GM12878 (cell line): ENCODE results near the gene DCAF5. TPM values are rescaled to one million over a fixed set of nuclear protein-coding genes. Genes with fewer than 3 reads are reported as not detected.

ENCODE experiments used
- ATAC-seq: fragments of 200-7000 bp; cut with Tn5 transposase; 3 replicates; pipeline ENCODE4 v1.9.1; 2020; ENCODE audit warnings: mild to moderate bottlenecking, moderate library complexity
- BruUV-seq: library from RNA; stranded (reverse); fragments of 400-500 nt; replicated peaks from 2 replicates; lab custom pipeline; 2021; lab: Mats Ljungman, UMichigan
- CTCF ChIA-PET: fragments of 300-600 bp; sonication (Branson Sonifier 250); formaldehyde crosslinking; extraction: SDS; loops from one replicate; lab custom pipeline; 2021; ENCODE audit warnings: inconsistent platforms; lab: Yijun Ruan, JAX
- POLR2A ChIA-PET: fragments of 350-600 bp; formaldehyde crosslinking; extraction: SDS; loops from one replicate; lab custom pipeline; 2021; ENCODE audit warnings: inconsistent platforms; lab: Charles Lee
- RAD21 ChIA-PET: fragments of 300-600 bp; sonication (Branson Sonifier 250); formaldehyde crosslinking; loops from one replicate; lab custom pipeline; 2023; ENCODE audit warnings: antibody characterized with exemption; ENCODE audit not compliant: unreplicated experiment; lab: Charles Lee
- SMC1A ChIA-PET: fragments of 300-600 bp; sonication (Branson Sonifier 250); formaldehyde crosslinking; loops from one replicate; lab custom pipeline; 2023; ENCODE audit not compliant: unreplicated experiment, uncharacterized antibody; lab: Charles Lee
- DNase-seq: peaks from one replicate; pipeline ENCODE4 v3.0.0-alpha.2; 2011; ENCODE audit warnings: low read depth, low spot score
- FAIRE-seq: peaks from 3 replicates; lab custom pipeline; 2011; peaks lifted over from hg19 to GRCh38; lab: Jason Lieb, UNC
- H2AFZ ChIP-seq: 2 replicates; pipeline ENCODE4 v1.6.0; 2011; ENCODE audit warnings: low read depth, low read length, control low read depth; ENCODE audit not compliant: control insufficient read depth
- H3K27ac ChIP-seq: 2 replicates; pipeline ENCODE4 v1.5.1; 2011; ENCODE audit warnings: control low read depth; ENCODE audit not compliant: control insufficient read depth, insufficient read depth
- H3K27me3 ChIP-seq, 2 experiments: replicated peaks in 1 of 2; 2 replicates each; pipeline versions ENCODE4 v1.6.0 to v1.6.1; 2011; ENCODE audit warnings: low read length in 1 of 2; ENCODE audit not compliant: control insufficient read depth in 2 of 2, insufficient read depth in 2 of 2
- H3K36me3 ChIP-seq, 2 experiments: 2 replicates each; pipeline ENCODE4 v1.5.1; 2011; ENCODE audit warnings: low read length in 1 of 2; ENCODE audit not compliant: control insufficient read depth in 2 of 2, insufficient read depth in 2 of 2
- H3K4me1 ChIP-seq: 2 replicates; pipeline ENCODE4 v1.6.1; 2011; ENCODE audit warnings: mild to moderate bottlenecking, low read length, moderate library complexity, mixed read lengths; ENCODE audit not compliant: control insufficient read depth, insufficient read depth
- H3K4me2 ChIP-seq: 2 replicates; pipeline ENCODE4 v1.6.0; 2011; ENCODE audit warnings: control low read depth; ENCODE audit not compliant: control insufficient read depth, insufficient read depth
- H3K4me3 ChIP-seq: fragments of 200-600 bp; sonication (generic); 2 replicates; pipeline ENCODE4 v1.5.1; 2016
- H3K79me2 ChIP-seq: 2 replicates; pipeline ENCODE4 v1.6.0; 2011; ENCODE audit warnings: low read length; ENCODE audit not compliant: control insufficient read depth, insufficient read depth
- H3K9ac ChIP-seq: 2 replicates; pipeline ENCODE4 v1.8.0; 2011; ENCODE audit warnings: low read length, control low read depth, mixed read lengths; ENCODE audit not compliant: control insufficient read depth, insufficient read depth
- H3K9me3 ChIP-seq: replicated peaks from 3 replicates; pipeline ENCODE4 v1.5.1; 2011; ENCODE audit warnings: mild to moderate bottlenecking, low read length; ENCODE audit not compliant: control insufficient read depth, insufficient read depth
- H4K20me1 ChIP-seq: 2 replicates; pipeline ENCODE4 v1.6.0; 2011; ENCODE audit not compliant: control insufficient read depth, insufficient read depth
- BCLAF1 ChIP-seq: fragments of 450-650 bp; IDR thresholded peaks from 2 replicates; pipeline ENCODE4 v1.6.1; 2017; ENCODE audit warnings: antibody characterized with exemption, mild to moderate bottlenecking, moderate library complexity
- BMI1 ChIP-seq: fragments of 450-650 bp; IDR thresholded peaks from 2 replicates; pipeline ENCODE4 v1.6.1; 2016; ENCODE audit warnings: mild to moderate bottlenecking, moderate library complexity, borderline replicate concordance
- CBFB ChIP-seq: IDR thresholded peaks from 2 replicates; pipeline ENCODE4 v1.6.1; 2016; ENCODE audit warnings: antibody characterized with exemption, low read depth
- CTCF ChIP-seq, 3 experiments: IDR thresholded peaks in 2 of 3; conservative IDR thresholded peaks in 1 of 3; 2 replicates each; pipeline ENCODE4 v1.5.1; 2011; ENCODE audit warnings: low read depth in 3 of 3, low read length in 3 of 3, mild to moderate bottlenecking in 3 of 3, control low read depth in 2 of 3, moderate library complexity in 2 of 3, inconsistent platforms in 1 of 3, mixed read lengths in 1 of 3; ENCODE audit not compliant: control insufficient read depth in 2 of 3, insufficient read depth in 1 of 3; ENCODE audit errors: extremely low read depth in 1 of 3
- ESRRA ChIP-seq: IDR thresholded peaks from 2 replicates; pipeline ENCODE4 v1.6.1; 2012; ENCODE audit warnings: mild to moderate bottlenecking, low read length, improper control_type of control experiment
- FOXM1 ChIP-seq: IDR thresholded peaks from 2 replicates; pipeline ENCODE4 v1.6.1; 2012; ENCODE audit warnings: low read depth, mild to moderate bottlenecking, inconsistent platforms, low read length, moderate library complexity
- IRF4 ChIP-seq: IDR thresholded peaks from 2 replicates; pipeline ENCODE4 v1.6.1; 2011; ENCODE audit warnings: low read depth, low read length
- KAT2A ChIP-seq: conservative IDR thresholded peaks from 2 replicates; pipeline ENCODE4 v1.6.1; 2011; ENCODE audit warnings: low read depth, low read length; ENCODE audit not compliant: control insufficient read depth
- NFYA ChIP-seq: IDR thresholded peaks from 2 replicates; pipeline ENCODE4 v1.6.1; 2011; ENCODE audit warnings: low read depth, mild to moderate bottlenecking, low read length, improper control_type of control experiment, borderline replicate concordance
- POLR2AphosphoS5 ChIP-seq: IDR thresholded peaks from 2 replicates; pipeline ENCODE4 v1.6.1; 2011; ENCODE audit warnings: mild to moderate bottlenecking, low read length, inconsistent platforms
- RB1 ChIP-seq: fragments of 450-650 bp; formaldehyde crosslinking; IDR thresholded peaks from 2 replicates; pipeline ENCODE4 v1.6.1; 2017; ENCODE audit warnings: mild to moderate bottlenecking, borderline replicate concordance
- SP1 ChIP-seq: IDR thresholded peaks from one replicate; pipeline ENCODE4 v1.6.1; 2011; ENCODE audit warnings: low read depth, low read length
- WGBS: methylation state at CpG from one replicate; pipeline ENCODE4 v1.1.6; 2016; ENCODE audit warnings: low lambda C conversion rate; ENCODE audit not compliant: insufficient replicate concordance, insufficient coverage; ENCODE audit errors: missing lambda C conversion rate; 5-methylcytosine and 5-hydroxymethylcytosine counted together
- in situ Hi-C: fragments of 300-500 bp; cut with MboI; formaldehyde crosslinking; loops from 9 replicates; pipeline ENCODE4 v1.14.3; 2018; ENCODE audit warnings: mixed read lengths
- intact Hi-C: fragments of 100-400 bp; cut with micrococcal nuclease; formaldehyde crosslinking; loops from one replicate; pipeline ENCODE4 v1.14.2; 2022; ENCODE audit not compliant: unreplicated experiment
- polyA plus RNA-seq, 11 experiments: library from polyadenylated mRNA; depleted of rRNA in 4 of 11; unstranded in 6 of 11; stranded (reverse) in 5 of 11; fragments of >200 nt; fragmentation: Nextera tagmentation in 4 of 11; fragmentation: Illumina TruSeq in 1 of 11; extraction: Ambion mirVana in 4 of 11; extraction: Trizol in 1 of 11; gene quantifications; 1 replicate in 1 of 11; 2 replicates in 10 of 11; pipeline versions ENCODE4 v1.2.1 to v1.2.3, GENCODE V29; 2011 to 2016; ENCODE audit warnings: inconsistent platforms in 2 of 11, missing spikeins in 2 of 11, low read depth in 1 of 11
- total RNA-seq, 4 experiments: library from RNA; depleted of rRNA in 3 of 4; stranded (reverse); fragments of >200 nt in 3 of 4; fragmentation: Illumina TruSeq in 1 of 4; extraction: Trizol in 1 of 4; gene quantifications; 2 replicates each; pipeline versions ENCODE4 v1.2.1 to v1.2.3, GENCODE V29; 2013 to 2021

DCAF5 gene
- total and polyA plus RNA-seq, 10 of the 15 experiments (the other 5 are each of a cell fraction or from before 2014, with no cell fraction given) = 6.8 to 38.1 (median 19.1) TPM

- DNase-seq (no peak), FAIRE-seq (no peak), ATAC-seq (peak; percentile 91)
- WGBS = 29% methylated on average over 3 of the region's 3 CpGs
- POLR2A ChIA-PET = no interaction called here
- Histone ChIP-seq H3K4me2 (no peak overlapping the region), H3K27me3 (no peaks in the 10 kb centered on the region; a peak in 2 of 4 replicates), H3K79me2 (no peaks in the 10 kb centered on the region), H3K27ac (no peak overlapping the region), H3K9me3 (no peaks in the 10 kb centered on the region), H3K36me3 (no peaks in the 10 kb centered on the region), H3K9ac (no peak overlapping the region), H3K4me1 (no peaks in the 10 kb centered on the region), H3K4me3 (no peak overlapping the region), H2AFZ (no peak overlapping the region), H4K20me1 (no peaks in the 10 kb centered on the region)
- intact Hi-C loops (no loop called here), in situ Hi-C loops (no loop called here)
- SMC1A ChIA-PET = interaction anchor here (0.7 kb wide), 1 partner anchor 91 kb away, joined by 6 read pairs; no protein-coding TSS in a partner anchor
- RAD21 ChIA-PET = interaction anchor here (1.8 kb wide), 1 partner anchor 90 kb away, joined by 8 read pairs; no protein-coding TSS in a partner anchor
- no TSS peak for BruUV-seq
- CTCF ChIA-PET = interaction anchor here (0.7 to 2.0 kb wide), 7 partner anchors 14 to 91 kb away, joined by 3 to 13 read pairs (median 3); no protein-coding TSS in a partner anchor
- peak in 1 of 3 experiments; percentile 21; a peak in 2 of 6 replicates for TF ChIP-seq CTCF (IDR thresholded peaks at IDR 0.05 in 2 of 3, conservative IDR thresholded peaks at IDR 0.05 in 1 of 3; ENCODE audit: control insufficient read depth in 2 of 3, extremely low read depth in 1 of 3, insufficient read depth in 1 of 3, low read depth in 3 of 3, low read length in 3 of 3)
- TF ChIP-seq NFYA = no peak
- TF ChIP-seq, all 136 proteins: peak for 1
Observed at GRCh38 chr14:69002069-69002468, 150.8 kb downstream of the DCAF5 start.

DNA sequence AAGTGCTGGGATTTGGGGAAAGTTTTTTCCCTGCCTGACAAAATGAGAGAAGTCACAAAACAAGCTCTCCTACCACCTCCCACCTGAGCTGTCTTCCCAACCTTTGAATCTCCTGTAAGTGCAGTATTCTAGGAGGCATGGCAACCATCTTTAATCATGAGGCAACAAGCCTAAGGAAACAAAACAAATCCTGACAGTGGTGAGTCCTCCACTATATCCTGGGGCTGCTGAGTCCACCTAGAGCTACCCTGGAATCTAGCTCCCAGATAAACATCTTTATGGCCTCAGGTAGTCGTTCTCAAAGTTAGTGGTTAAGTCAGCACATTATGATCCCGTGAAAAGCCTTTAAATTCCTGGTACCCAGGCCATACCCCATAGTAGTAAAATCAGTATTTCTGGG is 151.5 kb downstream of the DCAF5 start:
- no peaks in the 10 kb centered on the region for H3K9me3 ChIP-seq
- no peak overlapping the region for H3K9ac ChIP-seq
- intact Hi-C loops = no loop called here
- no peak overlapping the region for H3K4me3 ChIP-seq
- RAD21 ChIA-PET = interaction anchor here (1.8 kb wide), 1 partner anchor 89 kb away, joined by 8 read pairs; no protein-coding TSS in a partner anchor
- in situ Hi-C loops = no loop called here
- no peaks in the 10 kb centered on the region for H3K4me1 ChIP-seq
- no peaks in the 10 kb centered on the region; a peak in 2 of 4 replicates for H3K27me3 ChIP-seq
- BruUV-seq = no TSS peak
- SMC1A ChIA-PET = no interaction called here
- CTCF ChIA-PET = interaction anchor here (0.7 to 2.0 kb wide), 5 partner anchors 16 to 98 kb away, joined by 3 to 13 read pairs (median 4); no protein-coding TSS in a partner anchor
- no peak for DNase-seq
- no peak for ATAC-seq
- no peak for FAIRE-seq
- POLR2A ChIA-PET = no interaction called here
- WGBS = 16% methylated on average over 2 of the region's 2 CpGs
- H3K79me2 ChIP-seq = no peaks in the 10 kb centered on the region
- no peaks in the 10 kb centered on the region for H4K20me1 ChIP-seq
- no peaks in the 10 kb centered on the region for H3K36me3 ChIP-seq
- H3K27ac ChIP-seq = no peak overlapping the region
- H3K4me2 ChIP-seq = no peak overlapping the region
- no peak overlapping the region for H2AFZ ChIP-seq
- TF ChIP-seq CBFB (no peak), IRF4 (no peak), BMI1 (no peak), ESRRA (no peak), SP1 (no peak), POLR2AphosphoS5 (no peak), RB1 (no peak), FOXM1 (no peak), BCLAF1 (no peak), KAT2A (no peak)
